HCT116 (cell line): Measurements from ENCODE around the gene GSG1L. TPM values are rescaled to one million over a fixed set of nuclear protein-coding genes. Genes with fewer than 3 reads are reported as not detected.

ENCODE experiments used
- ATAC-seq: fragments of 200-7000 bp; cut with Tn5 transposase; 2 replicates; pipeline ENCODE4 v1.9.1; 2020; ENCODE audit warnings: mild to moderate bottlenecking, moderate library complexity
- BruUV-seq: library from RNA; stranded (reverse); fragments of 400-500 nt; replicated peaks from 2 replicates; lab custom pipeline; 2021; lab: Mats Ljungman, UMichigan
- CTCF ChIA-PET: fragments of 300-600 bp; sonication (Branson Sonifier 250); formaldehyde crosslinking; loops from one replicate; lab custom pipeline; 2021; ENCODE audit warnings: antibody characterized with exemption; lab: Charles Lee
- POLR2A ChIA-PET: fragments of 300-600, 350-600 bp; sonication (Branson Sonifier 250); formaldehyde crosslinking; loops from one replicate; lab custom pipeline; 2021; ENCODE audit warnings: antibody characterized with exemption; lab: Charles Lee
- RAD21 ChIA-PET, 2 experiments: fragments of 300-600 bp; sonication (Branson Sonifier 250); formaldehyde crosslinking; loops; one replicate each; lab custom pipeline; 2023; ENCODE audit warnings: low total read pairs in 2 of 2; ENCODE audit not compliant: uncharacterized antibody in 2 of 2, unreplicated experiment in 2 of 2, low non-redundant PET in 1 of 2; lab: Charles Lee
- DNase-seq: peaks from one replicate; pipeline ENCODE4 v3.0.0-alpha.2; 2010; ENCODE audit warnings: low read depth, low spot score
- H2AFZ ChIP-seq: fragments of 200-600 bp; shearing (Covaris generic), sonication (generic); 2 replicates; pipeline ENCODE4 v1.6.1; 2017; ENCODE audit warnings: low read depth, mixed run types, mixed read lengths, antibody characterized with exemption, low read length; ENCODE audit not compliant: poor library complexity, severe bottlenecking
- H3K27ac ChIP-seq: 2 replicates; pipeline ENCODE4 v1.5.1; 2012; ENCODE audit warnings: low read depth, low read length
- H3K27me3 ChIP-seq: fragments of 200-600 bp; sonication (generic); 2 replicates; pipeline ENCODE4 v1.6.1; 2016; ENCODE audit warnings: mixed run types, low read length, mixed read lengths; ENCODE audit not compliant: insufficient read depth
- H3K36me3 ChIP-seq, 2 experiments: fragments of 200-500 bp in 1 of 2; fragments of 200-600 bp in 1 of 2; sonication (Bioruptor generic) in 1 of 2; sonication (generic) in 1 of 2; 2 replicates each; pipeline versions ENCODE4 v1.5.1 to v1.6.1; 2014 to 2016; ENCODE audit warnings: low read length in 2 of 2, inconsistent platforms in 1 of 2, mixed read lengths in 1 of 2, mixed run types in 1 of 2; ENCODE audit not compliant: insufficient read depth in 2 of 2, control insufficient read depth in 1 of 2
- H3K4me1 ChIP-seq, 2 experiments: fragments of 200-600 bp in 1 of 2; sonication (generic) in 1 of 2; 2 replicates each; pipeline versions ENCODE4 v1.5.1 to v1.6.1; 2012 to 2017; ENCODE audit warnings: low read length in 2 of 2, inconsistent platforms in 1 of 2, mild to moderate bottlenecking in 1 of 2, mixed read lengths in 1 of 2, mixed run types in 1 of 2, moderate library complexity in 1 of 2; ENCODE audit not compliant: insufficient read depth in 2 of 2, control insufficient read depth in 1 of 2
- H3K4me2 ChIP-seq: fragments of 200-600 bp; sonication (generic); 2 replicates; pipeline ENCODE4 v1.6.1; 2017; ENCODE audit warnings: mixed run types, low read length, mixed read lengths
- H3K4me3 ChIP-seq, 2 experiments: fragments of 200-600 bp in 1 of 2; sonication (generic) in 1 of 2; replicated peaks in 1 of 2; 2 replicates each; pipeline ENCODE4 v1.5.1; 2011 to 2016; ENCODE audit warnings: low read length in 2 of 2, control low read depth in 1 of 2, low read depth in 1 of 2, mild to moderate bottlenecking in 1 of 2, mixed read lengths in 1 of 2, mixed run types in 1 of 2
- H3K79me2 ChIP-seq: fragments of 200-600 bp; sonication (generic); 2 replicates; pipeline ENCODE4 v1.6.1; 2017; ENCODE audit warnings: mild to moderate bottlenecking, mixed run types, low read length, moderate library complexity, mixed read lengths; ENCODE audit not compliant: insufficient read depth
- H3K9ac ChIP-seq: fragments of 200-600 bp; sonication (generic); 2 replicates; pipeline ENCODE4 v1.6.1; 2016; ENCODE audit warnings: low read length, mixed read lengths
- H3K9me2 ChIP-seq: fragments of 200-600 bp; sonication (generic), shearing (Covaris generic); 2 replicates; pipeline ENCODE4 v1.6.1; 2017; ENCODE audit warnings: mixed run types, mild to moderate bottlenecking, moderate library complexity; ENCODE audit not compliant: insufficient read depth
- H3K9me3 ChIP-seq, 2 experiments: fragments of 200-500 bp in 1 of 2; fragments of 200-600 bp in 1 of 2; sonication (Bioruptor generic) in 1 of 2; sonication (generic) in 1 of 2; 2 replicates each; pipeline ENCODE4 v1.6.1; 2014 to 2017; ENCODE audit warnings: low read length in 2 of 2, mixed read lengths in 2 of 2, inconsistent platforms in 1 of 2, low read depth in 1 of 2, mild to moderate bottlenecking in 1 of 2, mixed run types in 1 of 2, moderate library complexity in 1 of 2; ENCODE audit not compliant: control insufficient read depth in 1 of 2, insufficient read depth in 1 of 2
- H4K20me1 ChIP-seq: fragments of 200-600 bp; sonication (generic), shearing (Covaris generic); 2 replicates; pipeline ENCODE4 v1.6.1; 2017; ENCODE audit warnings: mixed run types, mild to moderate bottlenecking, moderate library complexity; ENCODE audit not compliant: insufficient read depth
- CBX3 ChIP-seq: IDR thresholded peaks from 2 replicates; pipeline ENCODE4 v1.6.1; 2012; ENCODE audit warnings: low read depth
- CTCF ChIP-seq, 3 experiments: fragments of 200-600 bp in 1 of 3; sonication (generic) in 1 of 3; IDR thresholded peaks in 2 of 3; conservative IDR thresholded peaks in 1 of 3; 2 replicates each; pipeline ENCODE4 v1.5.1; 2012 to 2017; ENCODE audit warnings: low read depth in 2 of 3, low read length in 2 of 3, antibody characterized with exemption in 1 of 3, borderline replicate concordance in 1 of 3, control low read depth in 1 of 3, mild to moderate bottlenecking in 1 of 3, mixed read lengths in 1 of 3, mixed run types in 1 of 3, moderate library complexity in 1 of 3; ENCODE audit not compliant: insufficient read depth in 1 of 3
- EGR1 ChIP-seq: IDR thresholded peaks from 2 replicates; pipeline ENCODE4 v1.6.1; 2012; ENCODE audit warnings: low read depth
- ELF1 ChIP-seq: IDR thresholded peaks from 2 replicates; pipeline ENCODE4 v1.6.1; 2012; ENCODE audit warnings: low read depth, borderline replicate concordance
- EZH2 ChIP-seq: fragments of 200-600 bp; sonication (generic); IDR thresholded peaks from 2 replicates; pipeline ENCODE4 v1.6.1; 2017; ENCODE audit warnings: antibody characterized with exemption, mixed run types
- FOSL1 ChIP-seq: IDR thresholded peaks from 2 replicates; pipeline ENCODE4 v1.6.1; 2012; ENCODE audit warnings: low read depth
- JUND ChIP-seq: IDR thresholded peaks from 2 replicates; pipeline ENCODE4 v1.6.1; 2012
- MAX ChIP-seq: IDR thresholded peaks from 2 replicates; pipeline ENCODE4 v1.6.1; 2012
- POLR2A ChIP-seq: IDR thresholded peaks from 2 replicates; pipeline ENCODE4 v1.7.0; 2011; ENCODE audit warnings: borderline replicate concordance; ENCODE audit not compliant: insufficient read depth, insufficient read length; ENCODE audit errors: extremely low read depth
- RAD21 ChIP-seq: IDR thresholded peaks from 2 replicates; pipeline ENCODE4 v1.6.1; 2012; ENCODE audit warnings: low read depth, mild to moderate bottlenecking
- SIN3A ChIP-seq: IDR thresholded peaks from 2 replicates; pipeline ENCODE4 v1.6.1; 2012; ENCODE audit warnings: low read depth
- SP1 ChIP-seq: IDR thresholded peaks from 2 replicates; pipeline ENCODE4 v1.6.1; 2012; ENCODE audit warnings: low read depth
- SRF ChIP-seq: IDR thresholded peaks from 2 replicates; pipeline ENCODE4 v1.6.1; 2012; ENCODE audit warnings: low read depth
- YY1 ChIP-seq: IDR thresholded peaks from 2 replicates; pipeline ENCODE4 v1.6.1; 2011; ENCODE audit warnings: low read length, low read depth, moderate library complexity, mild to moderate bottlenecking; ENCODE audit not compliant: insufficient replicate concordance; ENCODE audit errors: extremely low read depth
- ZFX ChIP-seq: fragments of 450-650 bp; IDR thresholded peaks from 2 replicates; pipeline ENCODE4 v1.6.1; 2017
- ZNF274 ChIP-seq: fragments of 200-500 bp; sonication (Bioruptor generic); IDR thresholded peaks from 2 replicates; pipeline ENCODE4 v1.6.1; 2014; ENCODE audit warnings: mild to moderate bottlenecking, low read depth, low read length, inconsistent platforms
- intact Hi-C: fragments of 100-400 bp; cut with micrococcal nuclease; formaldehyde crosslinking; loops from 2 replicates; pipeline ENCODE4 v1.10.0; 2022
- total RNA-seq: library from RNA; stranded (reverse); gene quantifications from one replicate; pipeline ENCODE4 v1.2.1, GENCODE V29; 2021; ENCODE audit not compliant: unreplicated experiment

Gene GSG1L
- total RNA-seq, 1 experiment from 2014 or later = not detected

GRCh38 chr16:28092721-28093384 lies 29.3 kb upstream of the GSG1L start:
- DNase-seq (no peak), ATAC-seq (no peak)
- ChIA-PET CTCF (interaction anchor here (1.2 kb wide), 1 partner anchor 120 kb away, joined by 3 read pairs; no protein-coding TSS in a partner anchor), RAD21 (no interaction called here), POLR2A (no interaction called here)
- no TSS peak for BruUV-seq
- H3K4me1 ChIP-seq = peaks cover 5 to 16% of the 10 kb centered on the region in 2 experiments; a peak in 3 of 4 replicates
- H3K27me3 ChIP-seq = no peaks in the 10 kb centered on the region
- H3K36me3 ChIP-seq = peaks cover 0 to 9% of the 10 kb centered on the region in 2 experiments; a peak in 1 of 4 replicates
- H3K9ac ChIP-seq = no peak overlapping the region
- H4K20me1 ChIP-seq = no peaks in the 10 kb centered on the region
- H3K4me2 ChIP-seq = no peak overlapping the region
- H3K79me2 ChIP-seq = no peaks in the 10 kb centered on the region
- TF ChIP-seq EGR1 (no peak), ZFX (no peak), CBX3 (no peak), JUND (no peak), EZH2 (no peak), CTCF (IDR thresholded peaks at IDR 0.05 in 2 of 3, conservative IDR thresholded peaks at IDR 0.05 in 1 of 3; ENCODE audit: borderline replicate concordance in 1 of 3, insufficient read depth in 1 of 3, low read depth in 2 of 3, low read length in 2 of 3) (no peak), SIN3A (no peak), MAX (no peak), SRF (no peak), ZNF274 (no peak), RAD21 (no peak), SP1 (no peak), POLR2A (no peak), ELF1 (no peak), YY1 (no peak), FOSL1 (no peak)
- no peak overlapping the region for H3K27ac ChIP-seq
- H2AFZ ChIP-seq = no peak overlapping the region
- H3K9me2 ChIP-seq = no peaks in the 10 kb centered on the region
- H3K4me3 ChIP-seq = no peak overlapping the region
- H3K9me3 ChIP-seq = no peaks in the 10 kb centered on the region
- intact Hi-C loops = no loop called here
